ENCODE measurements around the gene GAS7. TPM values are rescaled to one million over a fixed set of nuclear protein-coding genes. Genes with fewer than 3 reads are reported as not detected.

GAS7 gene
- total RNA-seq, 2 donors from 2014 or later: 8.0 to 20.1 TPM

GRCh38 chr17:10121971-10122707 lies 76.3 kb downstream of the GAS7 start:
- Histone ChIP-seq H3K27ac (no peak overlapping the region), H3K4me1 (peaks cover 8% of the 10 kb centered on the region), H3K36me3 (replicated peaks in 1 of 2; ENCODE audit: insufficient read depth in 1 of 2, low read depth in 2 of 2) (no peaks in the 10 kb centered on the region), H3K9me3 (no peaks in the 10 kb centered on the region), H3K4me3 (no peak overlapping the region), H3K27me3 (no peaks in the 10 kb centered on the region)
- WGBS, 2 donors: 51 to 57% methylated on average over 17 of the region's 17 CpGs
- DNase-seq (no peak), ATAC-seq (no peak)
- TF ChIP-seq CTCF (IDR thresholded peaks at IDR 0.05) (no peak), POLR2A (IDR thresholded peaks at IDR 0.05) (no peak)
- intact Hi-C loops (cut with DNase I): no loop called here

GRCh38 chr17:10120749-10121148 lies 77.7 kb downstream of the GAS7 start:
- Histone ChIP-seq H3K9me3 (no peaks in the 10 kb centered on the region), H3K4me1 (peaks cover 8% of the 10 kb centered on the region), H3K4me3 (no peak overlapping the region), H3K36me3 (replicated peaks in 1 of 2; ENCODE audit: insufficient read depth in 1 of 2, low read depth in 2 of 2) (no peaks in the 10 kb centered on the region), H3K27ac (peak overlapping the region in 1 of 4 donors; percentile 74), H3K27me3 (no peaks in the 10 kb centered on the region)
- ATAC-seq: no peak
- DNase-seq: no peak
- intact Hi-C loops (cut with DNase I): no loop called here
- WGBS, 2 donors: 48 to 53% methylated on average over 12 of the region's 12 CpGs
- TF ChIP-seq POLR2A (IDR thresholded peaks at IDR 0.05) (no peak), CTCF (IDR thresholded peaks at IDR 0.05) (no peak)

- no peaks in the 10 kb centered on the region for H3K27me3 ChIP-seq
- WGBS, 2 donors: 51 to 71% methylated on average over 5 to 10 of the region's 10 CpGs
- H3K27ac ChIP-seq: peak overlapping the region in 3 of 4 donors; percentile 30 to 74 (median 51)
- H3K4me1 ChIP-seq: peaks cover 14% of the 10 kb centered on the region
- intact Hi-C loops (cut with DNase I): no loop called here
- no peak overlapping the region for H3K4me3 ChIP-seq
- TF ChIP-seq CTCF (IDR thresholded peaks at IDR 0.05) (no peak), POLR2A (IDR thresholded peaks at IDR 0.05) (no peak)
- H3K36me3 ChIP-seq (replicated peaks in 1 of 2; ENCODE audit: insufficient read depth in 1 of 2, low read depth in 2 of 2): no peaks in the 10 kb centered on the region
- ATAC-seq (no peak), DNase-seq (peak in 1 of 4 donors; percentile 33)
- H3K9me3 ChIP-seq: no peaks in the 10 kb centered on the region
These were observed 78.3 kb downstream of the GAS7 start for GRCh38 chr17:10120109-10120485.

GRCh38 chr17:10119203-10120108 lies 79.0 kb downstream of the GAS7 start:
- H3K9me3 ChIP-seq: no peaks in the 10 kb centered on the region
- DNase-seq: peak; percentile 40 to 75 (median 72)
- peak in 2 of 7 experiments; percentile 6 to 10 for TF ChIP-seq CTCF (IDR thresholded peaks at IDR 0.05)
- no peak for TF ChIP-seq POLR2A (IDR thresholded peaks at IDR 0.05)
- peak; percentile 69 for ATAC-seq
- H3K27ac ChIP-seq: peak overlapping the region in 3 of 4 donors; percentile 30 to 74 (median 51)
- H3K4me1 ChIP-seq: peaks cover 18% of the 10 kb centered on the region
- no peaks in the 10 kb centered on the region for H3K36me3 ChIP-seq (replicated peaks in 1 of 2; ENCODE audit: insufficient read depth in 1 of 2, low read depth in 2 of 2)
- intact Hi-C loops (cut with DNase I): no loop called here
- 28 to 37% methylated on average over 6 to 8 of the region's 8 CpGs for WGBS, 2 donors
- no peak overlapping the region for H3K4me3 ChIP-seq
- H3K27me3 ChIP-seq: no peaks in the 10 kb centered on the region
